H9 (cell line): Measurements from ENCODE around the gene SPATA18. TPM values are rescaled to one million over a fixed set of nuclear protein-coding genes. Genes with fewer than 3 reads are reported as not detected.
"Not testable (repeated sequence)": the region's sequence is repeated elsewhere in the genome, so short reads cannot be mapped to it uniquely, and the experiment has no call there.

Experiments used
- DNase-seq: peaks from one replicate; pipeline ENCODE4 v3.0.0-alpha.2; 2017
- H2AFZ ChIP-seq: one replicate; pipeline ENCODE4 v1.6.1; 2013; ENCODE audit warnings: mild to moderate bottlenecking, low read length, control low read depth, moderate library complexity
- H2AK5ac ChIP-seq: 2 replicates; pipeline ENCODE4 v1.6.1; 2013; ENCODE audit warnings: low read length, control low read depth, mixed read lengths; ENCODE audit not compliant: insufficient read length
- H2BK120ac ChIP-seq: one replicate; pipeline ENCODE4 v1.6.1; 2013; ENCODE audit warnings: low read depth, mild to moderate bottlenecking, low read length, control low read depth, inconsistent platforms; ENCODE audit not compliant: poor library complexity, severe bottlenecking
- H2BK12ac ChIP-seq: 2 replicates; pipeline ENCODE4 v1.6.1; 2013; ENCODE audit warnings: low read length, control low read depth, mixed read lengths, low read depth; ENCODE audit not compliant: insufficient read length
- H2BK15ac ChIP-seq: 2 replicates; pipeline ENCODE4 v1.6.1; 2013; ENCODE audit warnings: low read depth, low read length, control low read depth
- H2BK20ac ChIP-seq: one replicate; pipeline ENCODE4 v1.6.1; 2013; ENCODE audit warnings: low read depth, mild to moderate bottlenecking, low read length, control low read depth, inconsistent platforms; ENCODE audit not compliant: poor library complexity, severe bottlenecking
- H2BK5ac ChIP-seq: 2 replicates; pipeline ENCODE4 v1.6.1; 2013; ENCODE audit warnings: low read length, control low read depth, mixed read lengths; ENCODE audit not compliant: insufficient read length
- H3K14ac ChIP-seq: 2 replicates; pipeline ENCODE4 v1.6.1; 2013; ENCODE audit warnings: low read length, control low read depth; ENCODE audit not compliant: insufficient read depth
- H3K18ac ChIP-seq: 2 replicates; pipeline ENCODE4 v1.6.1; 2013; ENCODE audit warnings: low read depth, mild to moderate bottlenecking, mixed read lengths, low read length, control low read depth; ENCODE audit not compliant: insufficient read length
- H3K23ac ChIP-seq: 2 replicates; pipeline ENCODE4 v1.6.1; 2013; ENCODE audit warnings: low read length, control low read depth, mixed read lengths, low read depth; ENCODE audit not compliant: insufficient read length
- H3K23me2 ChIP-seq: 2 replicates; pipeline ENCODE4 v1.6.1; 2013; ENCODE audit warnings: low read depth, mild to moderate bottlenecking, mixed read lengths, low read length, control low read depth; ENCODE audit not compliant: insufficient read length, poor library complexity, severe bottlenecking
- H3K27ac ChIP-seq: 2 replicates; pipeline ENCODE4 v1.5.1; 2013; ENCODE audit warnings: low read length, control low read depth, mixed read lengths, low read depth; ENCODE audit not compliant: insufficient read length
- H3K27me3 ChIP-seq: 2 replicates; pipeline ENCODE4 v1.6.1; 2013; ENCODE audit warnings: low read length, control low read depth, inconsistent platforms; ENCODE audit not compliant: insufficient read depth
- H3K4ac ChIP-seq: 2 replicates; pipeline ENCODE4 v1.6.1; 2013; ENCODE audit warnings: low read depth, mild to moderate bottlenecking, control low read depth, inconsistent platforms, low read length, moderate library complexity
- H3K4me1 ChIP-seq: 2 replicates; pipeline ENCODE4 v1.6.1; 2013; ENCODE audit warnings: low read length, control low read depth, inconsistent platforms; ENCODE audit not compliant: insufficient read depth
- H3K4me2 ChIP-seq: 2 replicates; pipeline ENCODE4 v1.6.1; 2013; ENCODE audit warnings: low read length, control low read depth, mixed read lengths; ENCODE audit not compliant: insufficient read length, insufficient read depth
- H3K56ac ChIP-seq: 2 replicates; pipeline ENCODE4 v1.6.1; 2013; ENCODE audit warnings: low read depth, mild to moderate bottlenecking, mixed read lengths, low read length, control low read depth; ENCODE audit not compliant: insufficient read length
- H3K79me1 ChIP-seq: 2 replicates; pipeline ENCODE4 v1.6.1; 2013; ENCODE audit warnings: low read depth, mild to moderate bottlenecking, moderate library complexity, low read length, control low read depth, inconsistent platforms; ENCODE audit not compliant: insufficient read depth, poor library complexity, severe bottlenecking
- H3K79me2 ChIP-seq: 2 replicates; pipeline ENCODE4 v1.6.1; 2013; ENCODE audit warnings: low read length, control low read depth, inconsistent platforms; ENCODE audit not compliant: insufficient read depth
- H3K9ac ChIP-seq: 2 replicates; pipeline ENCODE4 v1.6.1; 2013; ENCODE audit warnings: low read length, control low read depth, mixed read lengths; ENCODE audit not compliant: insufficient read length; ENCODE audit errors: extremely low read depth
- H3K9me3 ChIP-seq: one replicate; pipeline ENCODE4 v1.6.1; 2013; ENCODE audit warnings: low read depth, low read length, inconsistent platforms; ENCODE audit not compliant: control insufficient read depth
- H3T11ph ChIP-seq: one replicate; pipeline ENCODE4 v1.6.1; 2013; ENCODE audit warnings: mild to moderate bottlenecking, low read length, control low read depth, inconsistent platforms
- H4K20me1 ChIP-seq: one replicate; pipeline ENCODE4 v1.6.1; 2013; ENCODE audit not compliant: control insufficient read depth, insufficient read length, insufficient read depth
- H4K5ac ChIP-seq: 2 replicates; pipeline ENCODE4 v1.6.1; 2013; ENCODE audit warnings: low read depth, mild to moderate bottlenecking, mixed read lengths, low read length, control low read depth; ENCODE audit not compliant: insufficient read length
- H4K8ac ChIP-seq: replicated peaks from 2 replicates; pipeline ENCODE4 v1.6.1; 2013; ENCODE audit warnings: low read length, control low read depth, mixed read lengths, low read depth; ENCODE audit not compliant: insufficient read length
- H4K91ac ChIP-seq: 2 replicates; pipeline ENCODE4 v1.6.1; 2013; ENCODE audit warnings: low read depth, mild to moderate bottlenecking, moderate library complexity, mixed read lengths, low read length, control low read depth; ENCODE audit not compliant: insufficient read length
- H3K27ac Mint-ChIP-seq, 3 experiments: 2 replicates in 2 of 3; 3 replicates in 1 of 3; pipeline ENCODE4 v1.8.0; 2020 to 2021; ENCODE audit warnings: mixed read lengths in 3 of 3, mild to moderate bottlenecking in 1 of 3, moderate library complexity in 1 of 3
- H3K27me3 Mint-ChIP-seq: 2 replicates; pipeline ENCODE4 v1.8.0; 2021; ENCODE audit warnings: low read depth, mild to moderate bottlenecking, moderate library complexity, mixed read lengths
- H3K36me3 Mint-ChIP-seq, 3 experiments: 2 replicates in 2 of 3; 3 replicates in 1 of 3; pipeline ENCODE4 v1.8.0; 2020 to 2021; ENCODE audit warnings: low read depth in 3 of 3, mixed read lengths in 3 of 3; ENCODE audit not compliant: insufficient read depth in 1 of 3
- H3K4me1 Mint-ChIP-seq, 2 experiments: 2 replicates each; pipeline ENCODE4 v1.8.0; 2020; ENCODE audit warnings: mixed read lengths in 2 of 2
- H3K4me3 Mint-ChIP-seq, 2 experiments: 2 replicates in 1 of 2; 3 replicates in 1 of 2; pipeline ENCODE4 v1.8.0; 2020 to 2021; ENCODE audit warnings: mild to moderate bottlenecking in 2 of 2, mixed read lengths in 2 of 2, moderate library complexity in 1 of 2
- H3K9me3 Mint-ChIP-seq, 2 experiments: 2 replicates in 1 of 2; 3 replicates in 1 of 2; pipeline ENCODE4 v1.8.0; 2020; ENCODE audit warnings: mild to moderate bottlenecking in 2 of 2, mixed read lengths in 2 of 2, moderate library complexity in 1 of 2
- WGBS: extraction: QIAGEN DNeasy Blood & Tissue Kit; methylation state at CpG from one replicate; pipeline ENCODE4 v1.1.7; 2013; ENCODE audit warnings: missing lambda C conversion rate, low lambda C conversion rate, mixed read lengths; ENCODE audit not compliant: insufficient read length; ENCODE audit errors: extremely low coverage; 5-methylcytosine and 5-hydroxymethylcytosine counted together
- total RNA-seq: library from RNA; stranded (reverse); gene quantifications from 2 replicates; pipeline ENCODE4 v1.2.1, GENCODE V29; 2021
- TF ChIP-seq, protein P1 (sequence below): fragments of 200-600 bp; sonication (generic); conservative IDR thresholded peaks from 3 replicates; pipeline ENCODE4 v1.8.0; 2021; ENCODE audit warnings: antibody characterized with exemption, mild to moderate bottlenecking

Gene SPATA18
- total RNA-seq, 1 experiment from 2014 or later = 3.9 TPM

DNA sequence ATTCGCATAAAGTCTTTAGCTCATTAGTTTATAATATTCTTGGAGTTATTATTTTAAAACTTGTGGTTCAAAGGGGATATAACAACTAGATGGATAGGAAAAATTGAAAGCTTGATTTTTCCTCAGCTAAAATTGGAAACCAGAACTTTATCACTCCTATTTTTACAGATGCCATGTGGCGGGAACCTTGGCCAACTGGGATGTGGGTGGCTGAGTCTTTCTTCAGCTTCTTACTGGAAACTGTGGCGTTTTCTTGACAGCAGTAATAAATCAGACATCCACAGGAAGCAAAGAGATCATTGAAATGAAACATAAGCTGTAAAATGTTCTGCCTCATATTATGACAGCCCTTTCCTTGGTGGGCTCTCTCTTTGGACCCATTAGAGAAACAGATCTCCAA is 84.1 kb downstream of the SPATA18 start:
- Histone ChIP-seq H3K18ac (no peak overlapping the region), H4K91ac (no peak overlapping the region), H4K20me1 (no peaks in the 10 kb centered on the region), H3K14ac (no peak overlapping the region), H3K4me1 (no peaks in the 10 kb centered on the region), H2AK5ac (no peak overlapping the region), H3K4me2 (no peak overlapping the region), H2BK120ac (no peak overlapping the region), H2BK5ac (no peak overlapping the region), H3K4ac (no peak overlapping the region), H3K9me3 (no peaks in the 10 kb centered on the region), H2BK15ac (no peak overlapping the region), H3K23ac (no peak overlapping the region), H3K27me3 (no peaks in the 10 kb centered on the region), H2AFZ (no peak overlapping the region), H3K27ac (no peak overlapping the region), H3K9ac (no peak overlapping the region), H4K8ac (no peak overlapping the region), H3K79me2 (no peaks in the 10 kb centered on the region), H4K5ac (no peak overlapping the region), H3K23me2 (no peaks in the 10 kb centered on the region), H2BK12ac (no peak overlapping the region), H2BK20ac (no peak overlapping the region), H3K79me1 (no peaks in the 10 kb centered on the region), H3T11ph (no peak overlapping the region), H3K56ac (no peak overlapping the region)
- TF ChIP-seq, protein P1, sequence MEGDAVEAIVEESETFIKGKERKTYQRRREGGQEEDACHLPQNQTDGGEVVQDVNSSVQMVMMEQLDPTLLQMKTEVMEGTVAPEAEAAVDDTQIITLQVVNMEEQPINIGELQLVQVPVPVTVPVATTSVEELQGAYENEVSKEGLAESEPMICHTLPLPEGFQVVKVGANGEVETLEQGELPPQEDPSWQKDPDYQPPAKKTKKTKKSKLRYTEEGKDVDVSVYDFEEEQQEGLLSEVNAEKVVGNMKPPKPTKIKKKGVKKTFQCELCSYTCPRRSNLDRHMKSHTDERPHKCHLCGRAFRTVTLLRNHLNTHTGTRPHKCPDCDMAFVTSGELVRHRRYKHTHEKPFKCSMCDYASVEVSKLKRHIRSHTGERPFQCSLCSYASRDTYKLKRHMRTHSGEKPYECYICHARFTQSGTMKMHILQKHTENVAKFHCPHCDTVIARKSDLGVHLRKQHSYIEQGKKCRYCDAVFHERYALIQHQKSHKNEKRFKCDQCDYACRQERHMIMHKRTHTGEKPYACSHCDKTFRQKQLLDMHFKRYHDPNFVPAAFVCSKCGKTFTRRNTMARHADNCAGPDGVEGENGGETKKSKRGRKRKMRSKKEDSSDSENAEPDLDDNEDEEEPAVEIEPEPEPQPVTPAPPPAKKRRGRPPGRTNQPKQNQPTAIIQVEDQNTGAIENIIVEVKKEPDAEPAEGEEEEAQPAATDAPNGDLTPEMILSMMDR = no peak
- no peak overlapping the region for H3K4me3 Mint-ChIP-seq
- H3K27ac Mint-ChIP-seq = no peak overlapping the region
- DNase-seq = no peak
- H3K36me3 Mint-ChIP-seq = peaks cover 0 to 2% (median 0%) of the 10 kb centered on the region in 3 experiments; a peak in 1 of 7 replicates
- WGBS = 100% methylated on average over 1 of the region's 3 CpGs
- peaks cover 2% of the 10 kb centered on the region; the same call in 1 of the 2 replicates for H3K27me3 Mint-ChIP-seq
- peaks cover 6 to 8% of the 10 kb centered on the region in 2 experiments; a peak in 3 of 5 replicates for H3K9me3 Mint-ChIP-seq
- no peaks in the 10 kb centered on the region for H3K4me1 Mint-ChIP-seq

DNA sequence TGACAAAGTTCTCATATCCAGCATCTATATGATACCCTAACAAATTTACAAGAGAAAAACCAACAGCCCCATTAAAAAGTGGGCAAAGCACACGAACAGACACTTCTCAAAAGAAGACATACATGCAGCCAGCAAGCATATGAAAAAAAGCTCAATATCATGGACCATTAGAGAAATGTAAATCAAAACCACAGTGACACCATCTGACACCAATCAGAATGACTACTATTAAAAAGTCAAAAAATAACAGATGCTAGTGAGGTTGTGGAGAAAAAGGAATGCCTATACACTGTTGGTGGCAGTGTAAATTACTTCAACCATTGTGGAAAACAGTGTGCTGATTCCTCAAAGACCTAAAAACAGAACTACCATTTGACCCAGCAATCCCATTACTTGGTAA is 86.0 kb downstream of the SPATA18 start:
- not testable (repeated sequence) for H2BK12ac ChIP-seq, H3K14ac ChIP-seq

More for the DNA sequence above, 86.0 kb downstream of the SPATA18 start:
- not testable (repeated sequence) for H2AK5ac ChIP-seq, H3T11ph ChIP-seq, H3K27ac ChIP-seq, H3K23ac ChIP-seq, H4K91ac ChIP-seq, H3K56ac ChIP-seq, H4K20me1 ChIP-seq, H3K36me3 Mint-ChIP-seq, H3K4me2 ChIP-seq, H3K23me2 ChIP-seq, H3K27me3 Mint-ChIP-seq, H2BK5ac ChIP-seq, H3K18ac ChIP-seq, H3K4ac ChIP-seq, H3K4me1 Mint-ChIP-seq, H3K79me1 ChIP-seq, H4K8ac ChIP-seq, H3K9ac ChIP-seq, DNase-seq, H2BK20ac ChIP-seq, H3K27ac Mint-ChIP-seq, H3K79me2 ChIP-seq, H3K4me1 ChIP-seq, H2BK15ac ChIP-seq, H4K5ac ChIP-seq, H2BK120ac ChIP-seq, H3K9me3 ChIP-seq, H2AFZ ChIP-seq, H3K4me3 Mint-ChIP-seq, H3K27me3 ChIP-seq
- H3K9me3 Mint-ChIP-seq = peaks cover 9 to 14% of the 10 kb centered on the region in 2 experiments; a peak in 4 of 5 replicates
- no CpG with 5 or more reads among the region's 1 CpG for WGBS
